Measurements from ENCODE around the gene IRS2.

GRCh38 chr13:109727251-109727650 is 59.1 kb downstream of the IRS2 start:
- TF ChIP-seq CTCF (IDR thresholded peaks at IDR 0.05) (no peak), POLR2A (IDR thresholded peaks at IDR 0.05) (no peak)
